ENCODE data around the gene SLC23A3.

DNA sequence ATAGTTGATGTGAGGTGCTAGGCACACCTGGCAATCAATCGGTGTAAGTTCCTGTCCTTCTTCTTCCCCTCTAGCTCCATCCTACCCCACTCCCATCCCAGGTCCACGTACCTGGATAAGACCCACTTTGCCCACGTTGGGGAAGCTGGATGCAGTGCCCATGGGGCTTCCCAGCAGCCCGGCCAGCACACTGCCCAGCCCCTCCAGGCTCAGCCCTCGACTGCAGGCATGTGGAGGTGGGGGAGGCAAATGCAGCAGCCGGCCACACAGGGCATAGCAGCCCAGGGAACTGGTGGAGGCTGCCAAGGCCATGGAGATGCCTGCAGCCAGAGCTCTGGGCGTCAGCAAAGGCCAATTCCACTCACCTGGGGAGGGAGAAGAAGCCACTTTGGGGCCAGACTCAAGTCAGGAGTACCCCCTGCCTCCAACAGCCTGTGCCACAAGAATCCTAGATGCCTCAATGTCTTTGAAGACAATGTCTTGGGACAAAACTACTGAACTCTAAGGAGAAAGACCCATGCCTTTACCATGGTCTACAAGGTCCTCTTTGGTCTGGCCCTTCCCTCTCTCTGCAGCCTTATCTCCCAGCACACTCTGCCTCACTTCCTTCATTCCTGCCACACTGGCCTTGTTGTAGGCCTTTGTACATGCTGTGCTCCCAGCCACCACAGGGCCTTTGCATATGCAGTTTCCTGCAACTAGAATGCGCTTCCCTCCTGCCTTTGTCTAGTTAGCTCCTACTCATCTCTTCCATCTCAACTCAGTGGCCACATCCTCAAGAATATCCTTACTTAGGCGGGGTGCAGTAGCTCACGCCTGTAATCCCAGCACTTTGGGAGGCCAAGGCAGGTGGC, 4.5 kb downstream of the SLC23A3 start:
- TF ChIP-seq POLR2AphosphoS5 (IDR thresholded peaks at IDR 0.05; ENCODE audit: low read depth, low read length) (no peak), TAF1 (IDR thresholded peaks at IDR 0.05; ENCODE audit: borderline replicate concordance, insufficient read depth, low read length) (no peak), SIN3A (IDR thresholded peaks at IDR 0.05; ENCODE audit: borderline replicate concordance, insufficient read depth, low read length) (no peak)
- TF ChIP-seq, protein P1, sequence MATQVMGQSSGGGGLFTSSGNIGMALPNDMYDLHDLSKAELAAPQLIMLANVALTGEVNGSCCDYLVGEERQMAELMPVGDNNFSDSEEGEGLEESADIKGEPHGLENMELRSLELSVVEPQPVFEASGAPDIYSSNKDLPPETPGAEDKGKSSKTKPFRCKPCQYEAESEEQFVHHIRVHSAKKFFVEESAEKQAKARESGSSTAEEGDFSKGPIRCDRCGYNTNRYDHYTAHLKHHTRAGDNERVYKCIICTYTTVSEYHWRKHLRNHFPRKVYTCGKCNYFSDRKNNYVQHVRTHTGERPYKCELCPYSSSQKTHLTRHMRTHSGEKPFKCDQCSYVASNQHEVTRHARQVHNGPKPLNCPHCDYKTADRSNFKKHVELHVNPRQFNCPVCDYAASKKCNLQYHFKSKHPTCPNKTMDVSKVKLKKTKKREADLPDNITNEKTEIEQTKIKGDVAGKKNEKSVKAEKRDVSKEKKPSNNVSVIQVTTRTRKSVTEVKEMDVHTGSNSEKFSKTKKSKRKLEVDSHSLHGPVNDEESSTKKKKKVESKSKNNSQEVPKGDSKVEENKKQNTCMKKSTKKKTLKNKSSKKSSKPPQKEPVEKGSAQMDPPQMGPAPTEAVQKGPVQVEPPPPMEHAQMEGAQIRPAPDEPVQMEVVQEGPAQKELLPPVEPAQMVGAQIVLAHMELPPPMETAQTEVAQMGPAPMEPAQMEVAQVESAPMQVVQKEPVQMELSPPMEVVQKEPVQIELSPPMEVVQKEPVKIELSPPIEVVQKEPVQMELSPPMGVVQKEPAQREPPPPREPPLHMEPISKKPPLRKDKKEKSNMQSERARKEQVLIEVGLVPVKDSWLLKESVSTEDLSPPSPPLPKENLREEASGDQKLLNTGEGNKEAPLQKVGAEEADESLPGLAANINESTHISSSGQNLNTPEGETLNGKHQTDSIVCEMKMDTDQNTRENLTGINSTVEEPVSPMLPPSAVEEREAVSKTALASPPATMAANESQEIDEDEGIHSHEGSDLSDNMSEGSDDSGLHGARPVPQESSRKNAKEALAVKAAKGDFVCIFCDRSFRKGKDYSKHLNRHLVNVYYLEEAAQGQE (IDR thresholded peaks at IDR 0.05; ENCODE audit: insufficient read depth in 1 of 2, low read depth in 2 of 2, low read length in 2 of 2) = no peak

Data from PFSK-1 (cell line).